CD4-positive, alpha-beta T cell (primary cell): ENCODE data around the gene FOSL2. TPM values are rescaled to one million over a fixed set of nuclear protein-coding genes. Genes with fewer than 3 reads are reported as not detected.
A peak's percentile ranks its signal among the peaks of the same experiment; 100 is the strongest.

Experiments used
- ATAC-seq: fragments of 200-7000 bp; cut with Tn5 transposase; one replicate; pipeline ENCODE4 v1.10.0; 2022; ENCODE audit warnings: mild to moderate bottlenecking; ENCODE audit not compliant: poor library complexity
- CTCF ChIA-PET: fragments of 350-600 bp; sonication (Branson Sonifier 250); formaldehyde crosslinking; loops from one replicate; lab custom pipeline; 2021; ENCODE audit warnings: antibody characterized with exemption, inconsistent platforms; lab: Charles Lee
- POLR2A ChIA-PET: fragments of 350-600 bp; sonication (Branson Sonifier 250); formaldehyde crosslinking; loops from one replicate; lab custom pipeline; 2021; ENCODE audit warnings: antibody characterized with exemption, inconsistent platforms; lab: Charles Lee
- DNase-seq, 14 experiments: peaks; one replicate each; pipeline ENCODE4 v3.0.0-alpha.2; 2013 to 2020; ENCODE audit warnings: mixed read lengths in 2 of 14
- H3K27ac ChIP-seq, 2 donors: one replicate each; pipeline versions ENCODE4 v1.5.1 to v1.7.0; 2013; ENCODE audit warnings: low read length in 2 of 2, low read depth in 1 of 2, mild to moderate bottlenecking in 1 of 2
- H3K27me3 ChIP-seq, 2 experiments: 1 replicate in 1 of 2; 2 replicates in 1 of 2; pipeline versions ENCODE4 v1.6.1 to v1.7.0; 2013; ENCODE audit warnings: low read length in 2 of 2, control low read depth in 1 of 2, mild to moderate bottlenecking in 1 of 2, moderate library complexity in 1 of 2; ENCODE audit not compliant: insufficient read depth in 2 of 2, control insufficient read depth in 1 of 2
- H3K36me3 ChIP-seq: one replicate; pipeline ENCODE4 v1.6.1; 2013; ENCODE audit warnings: low read length, control low read depth; ENCODE audit not compliant: insufficient read depth
- H3K4me1 ChIP-seq: one replicate; pipeline ENCODE4 v1.6.1; 2013; ENCODE audit warnings: low read length, control low read depth; ENCODE audit not compliant: insufficient read depth
- H3K4me3 ChIP-seq: one replicate; pipeline ENCODE4 v1.5.1; 2013; ENCODE audit warnings: mild to moderate bottlenecking, low read length, moderate library complexity
- H3K9me3 ChIP-seq, 2 experiments: 1 replicate in 1 of 2; 2 replicates in 1 of 2; pipeline versions ENCODE4 v1.6.1 to v1.7.0; 2013; ENCODE audit warnings: low read length in 2 of 2, mild to moderate bottlenecking in 2 of 2, control low read depth in 1 of 2, moderate library complexity in 1 of 2; ENCODE audit not compliant: control insufficient read depth in 1 of 2, insufficient read depth in 1 of 2
- H3K27ac Mint-ChIP-seq: one replicate; pipeline ENCODE4 v1.8.0; 2020; ENCODE audit warnings: mixed read lengths
- H3K27me3 Mint-ChIP-seq: one replicate; pipeline ENCODE4 v1.8.0; 2021; ENCODE audit warnings: mixed read lengths
- H3K36me3 Mint-ChIP-seq: one replicate; pipeline ENCODE4 v1.8.0; 2021; ENCODE audit warnings: low read depth, mixed read lengths
- H3K4me1 Mint-ChIP-seq: one replicate; pipeline ENCODE4 v1.8.0; 2021; ENCODE audit warnings: low read depth, mixed read lengths
- H3K4me3 Mint-ChIP-seq: one replicate; pipeline ENCODE4 v1.8.0; 2020; ENCODE audit warnings: mild to moderate bottlenecking, mixed read lengths
- H3K9me3 Mint-ChIP-seq: one replicate; pipeline ENCODE4 v1.8.0; 2020; ENCODE audit warnings: mixed read lengths
- intact Hi-C, 2 experiments: fragments of 100-400 bp; cut with DNase I in 1 of 2; cut with micrococcal nuclease in 1 of 2; formaldehyde crosslinking; loops; one replicate each; pipeline versions ENCODE4 v1.15.1 to v1.9.0; 2023 to 2025; cut with DNase I, micrococcal nuclease
- total RNA-seq, 174 experiments: library from RNA in 2 of 174; stranded (reverse) in 2 of 174; gene quantifications; one replicate each; pipeline ENCODE4 v1.2.3 and lab custom pipeline; 2021 to 2026
- TF ChIP-seq, protein P1 (sequence below): fragments of 200-600 bp; IDR thresholded peaks from one replicate; pipeline ENCODE4 v1.8.0; 2022; ENCODE audit warnings: antibody characterized with exemption, mild to moderate bottlenecking

The FOSL2 gene
- total RNA-seq, 2 experiments from 2014 or later: 152 to 155 TPM

DNA sequence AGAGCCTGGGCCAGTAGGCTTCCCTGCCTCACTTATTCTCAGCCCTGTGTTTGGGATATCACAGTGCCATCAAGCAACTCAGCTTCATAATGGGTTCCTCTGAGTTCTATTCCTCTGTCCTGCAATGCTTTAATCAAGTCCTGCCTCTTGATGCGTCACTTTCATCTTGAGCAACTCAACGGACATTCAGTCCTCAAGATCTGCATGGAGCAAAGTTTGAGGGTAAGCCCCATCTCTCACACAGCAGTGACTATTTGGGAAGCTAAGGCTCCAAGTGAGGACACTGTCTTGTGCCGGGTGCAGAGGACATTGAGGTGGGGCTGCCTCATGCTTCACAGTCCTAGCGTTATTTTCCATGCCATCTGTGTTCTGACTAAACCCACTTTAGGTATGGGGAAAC lies 52.3 kb downstream of the FOSL2 start:
- ChIA-PET POLR2A (no interaction called here), CTCF (no interaction called here)
- H3K4me1 Mint-ChIP-seq: no peaks in the 10 kb centered on the region
- no peaks in the 10 kb centered on the region for H3K9me3 ChIP-seq
- H3K4me3 ChIP-seq: no peak overlapping the region
- H3K9me3 Mint-ChIP-seq: no peaks in the 10 kb centered on the region
- intact Hi-C loops: loop anchor here in 1 of 2 experiments (5.0 kb wide), 1 partner anchor 38 kb away; no protein-coding TSS in a partner anchor
- no peak overlapping the region for H3K4me3 Mint-ChIP-seq
- ATAC-seq (no peak), DNase-seq (peak in 1 of 14 experiments; percentile 39)
- no peaks in the 10 kb centered on the region for H3K36me3 Mint-ChIP-seq
- H3K27ac Mint-ChIP-seq: no peak overlapping the region
- no peaks in the 10 kb centered on the region for H3K27me3 Mint-ChIP-seq
- TF ChIP-seq, protein P1, sequence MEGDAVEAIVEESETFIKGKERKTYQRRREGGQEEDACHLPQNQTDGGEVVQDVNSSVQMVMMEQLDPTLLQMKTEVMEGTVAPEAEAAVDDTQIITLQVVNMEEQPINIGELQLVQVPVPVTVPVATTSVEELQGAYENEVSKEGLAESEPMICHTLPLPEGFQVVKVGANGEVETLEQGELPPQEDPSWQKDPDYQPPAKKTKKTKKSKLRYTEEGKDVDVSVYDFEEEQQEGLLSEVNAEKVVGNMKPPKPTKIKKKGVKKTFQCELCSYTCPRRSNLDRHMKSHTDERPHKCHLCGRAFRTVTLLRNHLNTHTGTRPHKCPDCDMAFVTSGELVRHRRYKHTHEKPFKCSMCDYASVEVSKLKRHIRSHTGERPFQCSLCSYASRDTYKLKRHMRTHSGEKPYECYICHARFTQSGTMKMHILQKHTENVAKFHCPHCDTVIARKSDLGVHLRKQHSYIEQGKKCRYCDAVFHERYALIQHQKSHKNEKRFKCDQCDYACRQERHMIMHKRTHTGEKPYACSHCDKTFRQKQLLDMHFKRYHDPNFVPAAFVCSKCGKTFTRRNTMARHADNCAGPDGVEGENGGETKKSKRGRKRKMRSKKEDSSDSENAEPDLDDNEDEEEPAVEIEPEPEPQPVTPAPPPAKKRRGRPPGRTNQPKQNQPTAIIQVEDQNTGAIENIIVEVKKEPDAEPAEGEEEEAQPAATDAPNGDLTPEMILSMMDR: no peak
- H3K27me3 ChIP-seq: no peaks in the 10 kb centered on the region
- H3K36me3 ChIP-seq: no peaks in the 10 kb centered on the region
- H3K27ac ChIP-seq: no peak overlapping the region
- H3K4me1 ChIP-seq: peaks cover 3% of the 10 kb centered on the region

GRCh38 chr2:28445448-28446258 lies 53.0 kb downstream of the FOSL2 start:
- no peaks in the 10 kb centered on the region for H3K27me3 ChIP-seq
- no peak overlapping the region for H3K27ac Mint-ChIP-seq
- peaks cover 3% of the 10 kb centered on the region for H3K4me1 ChIP-seq
- no peaks in the 10 kb centered on the region for H3K36me3 ChIP-seq
- H3K27ac ChIP-seq: no peak overlapping the region
- no peaks in the 10 kb centered on the region for H3K4me1 Mint-ChIP-seq
- no peaks in the 10 kb centered on the region for H3K9me3 Mint-ChIP-seq
- no peak overlapping the region for H3K4me3 ChIP-seq
- DNase-seq (peak in 2 of 14 experiments; percentile 48 to 66), ATAC-seq (no peak)
- no peak overlapping the region for H3K4me3 Mint-ChIP-seq
- H3K9me3 ChIP-seq: no peaks in the 10 kb centered on the region
- no peaks in the 10 kb centered on the region for H3K36me3 Mint-ChIP-seq
- H3K27me3 Mint-ChIP-seq: no peaks in the 10 kb centered on the region
- intact Hi-C loops: loop anchor here in 1 of 2 experiments (5.0 kb wide), 1 partner anchor 38 kb away; no protein-coding TSS in a partner anchor
- ChIA-PET POLR2A (interaction anchor here (0.6 kb wide), 1 partner anchor 19 kb away, joined by 3 read pairs; no protein-coding TSS in a partner anchor), CTCF (no interaction called here)
- TF ChIP-seq, protein P1: no peak

- no peaks in the 10 kb centered on the region for H3K4me1 Mint-ChIP-seq
Observed at GRCh38 chr2:28446531-28446930, 53.9 kb downstream of the FOSL2 start.

More at GRCh38 chr2:28446531-28446930, 53.9 kb downstream of the FOSL2 start:
- H3K27me3 ChIP-seq: no peaks in the 10 kb centered on the region
- H3K9me3 ChIP-seq: no peaks in the 10 kb centered on the region
- H3K27ac Mint-ChIP-seq: no peak overlapping the region
- ATAC-seq: no peak
- CTCF ChIA-PET: no interaction called here
- H3K4me3 Mint-ChIP-seq: no peak overlapping the region
- peaks cover 3% of the 10 kb centered on the region for H3K4me1 ChIP-seq
- H3K27me3 Mint-ChIP-seq: no peaks in the 10 kb centered on the region
- no peaks in the 10 kb centered on the region for H3K9me3 Mint-ChIP-seq
- no peaks in the 10 kb centered on the region for H3K36me3 Mint-ChIP-seq
- no peak overlapping the region for H3K4me3 ChIP-seq
- DNase-seq: no peak
- intact Hi-C loops: loop anchor here in 1 of 2 experiments (5.0 kb wide), 1 partner anchor 39 kb away; no protein-coding TSS in a partner anchor
- TF ChIP-seq, protein P1: no peak
- no peaks in the 10 kb centered on the region for H3K36me3 ChIP-seq
- POLR2A ChIA-PET: no interaction called here
- H3K27ac ChIP-seq: no peak overlapping the region
